ENCODE data around the gene LYPD6.

GRCh38 chr2:149430743-149431736 is 100.7 kb downstream of the LYPD6 start:
- TF ChIP-seq CTCF (conservative IDR thresholded peaks at IDR 0.05; ENCODE audit: low read depth, low read length) (no peak), EZH2 (IDR thresholded peaks at IDR 0.05; ENCODE audit: borderline replicate concordance, low read depth, low read length, poor library complexity, severe bottlenecking) (no peak)
